ENCODE results near the gene GPR135.
A peak's percentile ranks its signal among the peaks of the same experiment; 100 is the strongest.

Gene GPR135, protein sequence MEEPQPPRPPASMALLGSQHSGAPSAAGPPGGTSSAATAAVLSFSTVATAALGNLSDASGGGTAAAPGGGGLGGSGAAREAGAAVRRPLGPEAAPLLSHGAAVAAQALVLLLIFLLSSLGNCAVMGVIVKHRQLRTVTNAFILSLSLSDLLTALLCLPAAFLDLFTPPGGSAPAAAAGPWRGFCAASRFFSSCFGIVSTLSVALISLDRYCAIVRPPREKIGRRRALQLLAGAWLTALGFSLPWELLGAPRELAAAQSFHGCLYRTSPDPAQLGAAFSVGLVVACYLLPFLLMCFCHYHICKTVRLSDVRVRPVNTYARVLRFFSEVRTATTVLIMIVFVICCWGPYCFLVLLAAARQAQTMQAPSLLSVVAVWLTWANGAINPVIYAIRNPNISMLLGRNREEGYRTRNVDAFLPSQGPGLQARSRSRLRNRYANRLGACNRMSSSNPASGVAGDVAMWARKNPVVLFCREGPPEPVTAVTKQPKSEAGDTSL

DNA sequence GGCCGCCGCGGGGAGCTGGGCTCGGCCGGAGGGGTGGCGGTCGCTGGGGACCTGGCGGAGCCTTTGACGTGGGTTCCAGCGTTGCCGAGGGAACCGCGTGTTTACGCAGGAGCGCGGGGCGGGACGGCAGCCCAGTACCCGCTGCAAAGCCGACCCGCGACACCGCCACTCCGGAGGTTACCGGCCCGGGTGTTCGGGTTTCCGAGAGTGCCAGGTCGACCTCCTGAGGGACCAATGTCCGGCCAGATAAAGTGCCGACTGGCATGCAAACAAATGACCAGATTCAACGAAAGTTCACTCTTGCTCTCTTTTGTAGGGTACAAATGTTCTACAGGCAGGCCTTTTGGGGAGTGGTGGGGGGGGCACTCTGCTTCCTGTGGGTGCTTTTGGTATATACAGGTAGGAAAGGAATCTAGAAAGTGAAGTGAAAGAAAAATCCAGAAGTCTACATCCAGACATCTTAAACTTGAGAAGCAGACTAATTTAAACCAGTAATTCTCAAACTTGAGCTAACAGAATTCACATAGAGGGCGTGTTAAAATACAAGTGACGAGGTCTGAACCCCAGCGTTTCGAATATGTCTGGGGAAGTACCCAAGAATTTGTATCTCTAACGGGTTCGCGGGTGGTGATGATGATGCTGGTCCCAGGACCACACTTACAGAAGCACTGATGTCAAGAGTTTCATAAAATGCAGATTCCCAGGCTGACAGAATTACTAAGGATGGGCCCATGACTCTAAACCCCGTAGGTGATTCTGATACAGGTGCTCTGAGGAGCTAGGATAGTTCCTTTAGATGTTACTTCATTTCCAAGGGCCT, at the start of gene GPR135:
GPR135 (minus strand) TSS at position 65 of the 820 bp plus-strand sequence. CDS start 154 bp downstream, outside the sequence.
- in situ Hi-C loops (cut with HindIII; ENCODE audit: low sequenced_read_pairs): no loop called here
- peak within 1 kb of the TSS; percentile 47 for H3K4me3 ChIP-seq (ENCODE audit: low read depth, low read length)
- TF ChIP-seq, protein P1, sequence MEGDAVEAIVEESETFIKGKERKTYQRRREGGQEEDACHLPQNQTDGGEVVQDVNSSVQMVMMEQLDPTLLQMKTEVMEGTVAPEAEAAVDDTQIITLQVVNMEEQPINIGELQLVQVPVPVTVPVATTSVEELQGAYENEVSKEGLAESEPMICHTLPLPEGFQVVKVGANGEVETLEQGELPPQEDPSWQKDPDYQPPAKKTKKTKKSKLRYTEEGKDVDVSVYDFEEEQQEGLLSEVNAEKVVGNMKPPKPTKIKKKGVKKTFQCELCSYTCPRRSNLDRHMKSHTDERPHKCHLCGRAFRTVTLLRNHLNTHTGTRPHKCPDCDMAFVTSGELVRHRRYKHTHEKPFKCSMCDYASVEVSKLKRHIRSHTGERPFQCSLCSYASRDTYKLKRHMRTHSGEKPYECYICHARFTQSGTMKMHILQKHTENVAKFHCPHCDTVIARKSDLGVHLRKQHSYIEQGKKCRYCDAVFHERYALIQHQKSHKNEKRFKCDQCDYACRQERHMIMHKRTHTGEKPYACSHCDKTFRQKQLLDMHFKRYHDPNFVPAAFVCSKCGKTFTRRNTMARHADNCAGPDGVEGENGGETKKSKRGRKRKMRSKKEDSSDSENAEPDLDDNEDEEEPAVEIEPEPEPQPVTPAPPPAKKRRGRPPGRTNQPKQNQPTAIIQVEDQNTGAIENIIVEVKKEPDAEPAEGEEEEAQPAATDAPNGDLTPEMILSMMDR (IDR thresholded peaks at IDR 0.05; ENCODE audit: low read depth, low read length, missing control alignments): no peak
- no peak for DNase-seq (ENCODE audit: low read depth)

DNA sequence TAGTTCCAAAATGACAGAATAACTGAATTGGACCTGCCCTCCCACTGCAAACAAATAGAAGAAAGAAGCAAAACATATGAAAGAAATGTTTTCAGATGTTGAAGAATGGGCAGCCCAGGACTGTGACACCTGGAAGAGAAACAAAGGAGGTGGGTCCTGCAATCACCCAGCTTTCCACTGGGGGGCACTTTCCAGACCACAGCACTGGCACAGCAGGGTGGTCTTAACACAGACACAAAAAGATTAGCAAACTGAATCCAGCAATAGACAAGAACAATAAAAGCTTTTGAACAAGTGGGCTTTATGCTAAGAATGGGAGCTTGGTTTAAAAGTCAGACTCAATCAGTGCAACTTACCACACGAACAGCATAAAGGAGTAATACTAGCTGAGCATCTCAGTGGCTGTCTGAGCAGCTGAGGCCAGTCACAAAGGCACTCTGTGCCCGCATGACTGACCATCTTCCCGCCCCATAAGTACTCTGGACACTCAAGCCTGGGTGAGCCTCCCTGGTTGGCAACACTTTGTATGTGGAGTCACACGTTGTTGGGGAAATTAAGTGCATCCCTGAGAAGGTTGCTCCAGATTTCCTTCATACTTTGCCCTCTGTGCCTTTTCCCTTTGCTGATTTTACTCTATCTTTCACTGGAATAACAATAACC, 46.9 kb upstream of the GPR135 start:
- TF ChIP-seq, protein P1 (IDR thresholded peaks at IDR 0.05; ENCODE audit: low read depth, low read length, missing control alignments): peak; percentile 75
- DNase-seq (ENCODE audit: low read depth): peak; percentile 6
- in situ Hi-C loops (cut with HindIII; ENCODE audit: low sequenced_read_pairs): no loop called here
- no peak overlapping the region for H3K4me3 ChIP-seq (ENCODE audit: low read depth, low read length)

GRCh38 chr14:59510966-59511365, 45.8 kb upstream of the GPR135 start:
- TF ChIP-seq, protein P1 (IDR thresholded peaks at IDR 0.05; ENCODE audit: low read depth, low read length, missing control alignments): no peak
- in situ Hi-C loops (cut with HindIII; ENCODE audit: low sequenced_read_pairs): no loop called here
- DNase-seq (ENCODE audit: low read depth): no peak

GRCh38 chr14:59510001-59510400, 44.8 kb upstream of the GPR135 start:
- DNase-seq (ENCODE audit: low read depth): no peak
- TF ChIP-seq, protein P1 (IDR thresholded peaks at IDR 0.05; ENCODE audit: low read depth, low read length, missing control alignments): no peak
- in situ Hi-C loops (cut with HindIII; ENCODE audit: low sequenced_read_pairs): no loop called here
- H3K4me3 ChIP-seq (ENCODE audit: low read depth, low read length): no peak overlapping the region

More at GRCh38 chr14:59510966-59511365, 45.8 kb upstream of the GPR135 start:
- H3K4me3 ChIP-seq (ENCODE audit: low read depth, low read length): no peak overlapping the region

DNA sequence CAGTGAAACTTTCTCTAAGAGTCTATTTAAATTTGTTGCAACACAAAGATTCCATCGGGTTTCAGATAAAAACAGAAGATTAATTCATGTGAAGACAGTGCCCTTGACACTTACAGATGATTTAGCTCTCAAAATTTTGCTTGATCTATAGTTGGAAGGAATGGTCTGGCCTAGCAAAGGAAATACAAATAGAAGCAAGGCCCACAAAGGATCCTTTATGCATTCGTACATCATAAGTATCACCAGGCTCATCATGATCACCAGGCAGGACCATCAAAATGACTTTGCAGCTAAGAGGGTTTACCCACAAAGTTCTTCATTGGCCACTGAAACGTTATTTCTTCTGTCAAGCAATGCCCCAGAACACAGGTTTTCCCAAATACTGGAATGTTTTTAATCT, 43.9 kb upstream of the GPR135 start:
- no peak for DNase-seq (ENCODE audit: low read depth)
- no peak overlapping the region for H3K4me3 ChIP-seq (ENCODE audit: low read depth, low read length)
- TF ChIP-seq, protein P1 (IDR thresholded peaks at IDR 0.05; ENCODE audit: low read depth, low read length, missing control alignments): no peak
- in situ Hi-C loops (cut with HindIII; ENCODE audit: low sequenced_read_pairs): no loop called here

GRCh38 chr14:59507752-59508103, 42.5 kb upstream of the GPR135 start:
- in situ Hi-C loops (cut with HindIII; ENCODE audit: low sequenced_read_pairs): no loop called here
- DNase-seq (ENCODE audit: low read depth): no peak
- TF ChIP-seq, protein P1 (IDR thresholded peaks at IDR 0.05; ENCODE audit: low read depth, low read length, missing control alignments): no peak
- no peak overlapping the region for H3K4me3 ChIP-seq (ENCODE audit: low read depth, low read length)
